ENCODE measurements around the gene DNM1.

GRCh38 chr9:128164307-128164885 is 38.8 kb upstream of the DNM1 start:
- TF ChIP-seq GATA3 (IDR thresholded peaks at IDR 0.05; ENCODE audit: low read depth, low read length): no peak
- no peak for TF ChIP-seq GATA2 (IDR thresholded peaks at IDR 0.05; ENCODE audit: low read depth, low read length)
